Fibroblast of skin of right biceps (primary cell): ENCODE measurements around the gene SNRPD3.
"Not testable (repeated sequence)": the region's sequence is repeated elsewhere in the genome, so short reads cannot be mapped to it uniquely, and the experiment has no call there.

Experiments
- DNase-seq: peaks from one replicate; pipeline ENCODE4 v3.0.0-alpha.2; 2013

The SNRPD3 gene

GRCh38 chr22:24535348-24535747 lies 20.5 kb upstream of the SNRPD3 start:
- DNase-seq = no peak

- DNase-seq = no peak
Observed at GRCh38 chr22:24536089-24536488, 19.7 kb upstream of the SNRPD3 start.

- no peak for DNase-seq
Observed at GRCh38 chr22:24540470-24540869, 15.3 kb upstream of the SNRPD3 start.

GRCh38 chr22:24541681-24542515 lies 13.9 kb upstream of the SNRPD3 start:
- DNase-seq = no peak

GRCh38 chr22:24542641-24543040 lies 13.2 kb upstream of the SNRPD3 start:
- no peak for DNase-seq

GRCh38 chr22:24543185-24543601 lies 12.6 kb upstream of the SNRPD3 start:
- DNase-seq = no peak

- DNase-seq = no peak
Observed at GRCh38 chr22:24543679-24544243, 12.0 kb upstream of the SNRPD3 start.

- DNase-seq = no peak
Observed at GRCh38 chr22:24548812-24549211, 7.0 kb upstream of the SNRPD3 start.

- DNase-seq = no peak
Observed at GRCh38 chr22:24550028-24550901, 5.5 kb upstream of the SNRPD3 start.

GRCh38 chr22:24550902-24551435 lies 4.8 kb upstream of the SNRPD3 start:
- DNase-seq = no peak

- not testable (repeated sequence) for DNase-seq
Observed at GRCh38 chr22:24552503-24553286, 3.1 kb upstream of the SNRPD3 start.

GRCh38 chr22:24553597-24554312 lies 2.0 kb upstream of the SNRPD3 start:
- no peak for DNase-seq

GRCh38 chr22:24554313-24555164 lies 1.3 kb upstream of the SNRPD3 start, which contains the start of gene GUCD1:
Gene GUCD1, minus strand, starts transcription at chr22:24555138. Its CDS starts 147 bp downstream, at chr22:24554991.
- DNase-seq = peak; percentile 44

GRCh38 chr22:24559471-24559870 lies 3.7 kb downstream of the SNRPD3 start:
- DNase-seq = no peak

GRCh38 chr22:24563246-24563645 lies 7.4 kb downstream of the SNRPD3 start:
- no peak for DNase-seq

- no peak for DNase-seq
Observed at GRCh38 chr22:24564376-24565058, 8.7 kb downstream of the SNRPD3 start.

- no peak for DNase-seq
Observed at GRCh38 chr22:24565077-24565476, 9.3 kb downstream of the SNRPD3 start.

- DNase-seq = no peak
Observed at GRCh38 chr22:24566899-24567511, 11.2 kb downstream of the SNRPD3 start.

- no peak for DNase-seq
Observed at GRCh38 chr22:24567668-24568067, 11.9 kb downstream of the SNRPD3 start.

GRCh38 chr22:24571266-24571665 lies 15.5 kb downstream of the SNRPD3 start:
- DNase-seq = no peak
